ENCODE results near the gene SCFD2.

Gene SCFD2

GRCh38 chr4:52950226-52950625 lies 415.6 kb downstream of the SCFD2 start:
- ChIA-PET POLR2A (no interaction called here), CTCF (interaction anchor here (0.6 kb wide), 1 partner anchor 463 kb away, joined by 3 read pairs; no protein-coding TSS in a partner anchor)
- no peak for TF ChIP-seq ZNF384 (IDR thresholded peaks at IDR 0.05)
- no peak for TF ChIP-seq FOXK2 (IDR thresholded peaks at IDR 0.05)
- TF ChIP-seq L3MBTL2 (conservative IDR thresholded peaks at IDR 0.05), result no peak
- TF ChIP-seq SP1 (IDR thresholded peaks at IDR 0.05), result no peak
- TF ChIP-seq BHLHE40 (IDR thresholded peaks at IDR 0.05; ENCODE audit: borderline replicate concordance), result no peak
- TF ChIP-seq FOXM1 (IDR thresholded peaks at IDR 0.05; ENCODE audit: borderline replicate concordance), result no peak
- no peak for TF ChIP-seq SUZ12 (IDR thresholded peaks at IDR 0.05)
- no peak for TF ChIP-seq NFRKB (IDR thresholded peaks at IDR 0.05)
- TF ChIP-seq CTBP1 (IDR thresholded peaks at IDR 0.05; ENCODE audit: borderline replicate concordance), result no peak
- no peak for DNase-seq (ENCODE audit: extremely low spot score)

- ChIA-PET CTCF (no interaction called here), POLR2A (no interaction called here)
- TF ChIP-seq SP1 (IDR thresholded peaks at IDR 0.05), result no peak
- no peak for TF ChIP-seq SUZ12 (IDR thresholded peaks at IDR 0.05)
- TF ChIP-seq BHLHE40 (IDR thresholded peaks at IDR 0.05; ENCODE audit: borderline replicate concordance), result no peak
- no peak for TF ChIP-seq PKNOX1 (IDR thresholded peaks at IDR 0.05)
- no peak for TF ChIP-seq TARDBP (IDR thresholded peaks at IDR 0.05)
- no peak for TF ChIP-seq LEF1 (IDR thresholded peaks at IDR 0.05; ENCODE audit: borderline replicate concordance)
- no peak for DNase-seq (ENCODE audit: extremely low spot score)
Observed at GRCh38 chr4:52949336-52949735, 416.5 kb downstream of the SCFD2 start.

GRCh38 chr4:52948057-52948423 lies 417.8 kb downstream of the SCFD2 start:
- CTCF ChIA-PET, result interaction anchor here (0.7 kb wide), 1 partner anchor 34 kb away, joined by 4 read pairs; no protein-coding TSS in a partner anchor

GRCh38 chr4:52947401-52948056 lies 418.3 kb downstream of the SCFD2 start:
- ChIA-PET POLR2A (no interaction called here), CTCF (interaction anchor here (0.7 kb wide), 1 partner anchor 35 kb away, joined by 4 read pairs; no protein-coding TSS in a partner anchor)
- no peak for DNase-seq (ENCODE audit: extremely low spot score)
- no peak for TF ChIP-seq SP1 (IDR thresholded peaks at IDR 0.05)
- no peak for TF ChIP-seq ARNT (IDR thresholded peaks at IDR 0.05)
- no peak for TF ChIP-seq L3MBTL2 (conservative IDR thresholded peaks at IDR 0.05)
- TF ChIP-seq ELF4 (IDR thresholded peaks at IDR 0.05), result no peak
- TF ChIP-seq LEF1 (IDR thresholded peaks at IDR 0.05; ENCODE audit: borderline replicate concordance), result no peak

More at GRCh38 chr4:52948057-52948423, 417.8 kb downstream of the SCFD2 start:
- TF ChIP-seq L3MBTL2 (conservative IDR thresholded peaks at IDR 0.05) (no peak), FOXM1 (IDR thresholded peaks at IDR 0.05; ENCODE audit: borderline replicate concordance) (no peak), FOXA1 (IDR thresholded peaks at IDR 0.05) (no peak), SP1 (IDR thresholded peaks at IDR 0.05) (no peak), NFRKB (IDR thresholded peaks at IDR 0.05) (no peak), PKNOX1 (IDR thresholded peaks at IDR 0.05) (no peak), LEF1 (IDR thresholded peaks at IDR 0.05; ENCODE audit: borderline replicate concordance) (no peak), FOXK2 (IDR thresholded peaks at IDR 0.05) (no peak), HDGF (IDR thresholded peaks at IDR 0.05; ENCODE audit: borderline replicate concordance) (no peak), ELF4 (IDR thresholded peaks at IDR 0.05) (no peak), SUZ12 (IDR thresholded peaks at IDR 0.05) (no peak), TARDBP (IDR thresholded peaks at IDR 0.05) (no peak)
- no peak for DNase-seq (ENCODE audit: extremely low spot score)
- POLR2A ChIA-PET, result no interaction called here

- TF ChIP-seq NFRKB (IDR thresholded peaks at IDR 0.05) (no peak), HDGF (IDR thresholded peaks at IDR 0.05; ENCODE audit: borderline replicate concordance) (no peak), ARNT (IDR thresholded peaks at IDR 0.05) (no peak), BHLHE40 (IDR thresholded peaks at IDR 0.05; ENCODE audit: borderline replicate concordance) (no peak), SP1 (IDR thresholded peaks at IDR 0.05) (no peak), L3MBTL2 (conservative IDR thresholded peaks at IDR 0.05) (no peak), PKNOX1 (IDR thresholded peaks at IDR 0.05) (no peak), ELF4 (IDR thresholded peaks at IDR 0.05) (no peak), TARDBP (IDR thresholded peaks at IDR 0.05) (no peak), CTBP1 (IDR thresholded peaks at IDR 0.05; ENCODE audit: borderline replicate concordance) (no peak), LEF1 (IDR thresholded peaks at IDR 0.05; ENCODE audit: borderline replicate concordance) (no peak), FOXA1 (IDR thresholded peaks at IDR 0.05) (no peak), FOXK2 (IDR thresholded peaks at IDR 0.05) (no peak), FOXM1 (IDR thresholded peaks at IDR 0.05; ENCODE audit: borderline replicate concordance) (no peak), ZNF384 (IDR thresholded peaks at IDR 0.05) (no peak), SUZ12 (IDR thresholded peaks at IDR 0.05) (no peak)
- ChIA-PET CTCF (no interaction called here), POLR2A (no interaction called here)
- DNase-seq (ENCODE audit: extremely low spot score), result no peak
Observed at GRCh38 chr4:52946855-52947254, 419.0 kb downstream of the SCFD2 start.

GRCh38 chr4:52945982-52946381 lies 419.9 kb downstream of the SCFD2 start:
- no peak for DNase-seq (ENCODE audit: extremely low spot score)
- TF ChIP-seq FOXM1 (IDR thresholded peaks at IDR 0.05; ENCODE audit: borderline replicate concordance) (no peak), CTBP1 (IDR thresholded peaks at IDR 0.05; ENCODE audit: borderline replicate concordance) (no peak), PKNOX1 (IDR thresholded peaks at IDR 0.05) (no peak), FOXK2 (IDR thresholded peaks at IDR 0.05) (no peak)
- ChIA-PET POLR2A (interaction anchor here (1.8 kb wide), 1 partner anchor 224 kb away, joined by 5 read pairs; no protein-coding TSS in a partner anchor), CTCF (no interaction called here)
